NOMO-1 treated with DMSO at 0.1 percent for 48 hours (cell line): ENCODE measurements around the gene TRAPPC14.

Experiments
- DNase-seq: peaks from one replicate; lab custom pipeline; 2025; ENCODE audit not compliant: unreplicated experiment; lab: John Stamatoyannopoulos, UW

TRAPPC14 gene

GRCh38 chr7:100173806-100174495 is 15.4 kb upstream of the TRAPPC14 start:
- DNase-seq, result no peak

GRCh38 chr7:100171840-100172239 is 13.3 kb upstream of the TRAPPC14 start:
- no peak for DNase-seq

- no peak for DNase-seq
These were observed 12.7 kb upstream of the TRAPPC14 start for GRCh38 chr7:100171087-100171681.

GRCh38 chr7:100170101-100170897 is 11.8 kb upstream of the TRAPPC14 start:
- DNase-seq, result no peak

- no peak for DNase-seq
These were observed 10.8 kb upstream of the TRAPPC14 start for GRCh38 chr7:100169147-100169850.

GRCh38 chr7:100167912-100168323 is 9.4 kb upstream of the TRAPPC14 start:
- DNase-seq, result no peak

- no peak for DNase-seq
These were observed 8.7 kb upstream of the TRAPPC14 start for GRCh38 chr7:100166970-100167911.

- no peak for DNase-seq
These were observed 7.9 kb upstream of the TRAPPC14 start for GRCh38 chr7:100166317-100166940.

GRCh38 chr7:100163871-100164270 is 5.3 kb upstream of the TRAPPC14 start:
- DNase-seq, result no peak

GRCh38 chr7:100163006-100163531 is 4.5 kb upstream of the TRAPPC14 start:
- DNase-seq, result no peak

- no peak for DNase-seq
These were observed 1.5 kb upstream of the TRAPPC14 start for GRCh38 chr7:100160067-100160466.

- no peak for DNase-seq
These were observed 638 bp upstream of the TRAPPC14 start for GRCh38 chr7:100159099-100159623.

GRCh38 chr7:100157334-100158228 is 942 bp downstream of the TRAPPC14 start:
- no peak for DNase-seq

GRCh38 chr7:100157069-100157333 is 1.5 kb downstream of the TRAPPC14 start:
- DNase-seq, result no peak

GRCh38 chr7:100156331-100157068 is 2.0 kb downstream of the TRAPPC14 start:
- DNase-seq, result peak; percentile 40

GRCh38 chr7:100155553-100156317 is 2.8 kb downstream of the TRAPPC14 start:
- DNase-seq, result no peak
